ENCODE data around the gene MX2. TPM values are rescaled to one million over a fixed set of nuclear protein-coding genes. Genes with fewer than 3 reads are reported as not detected.
"Not testable (repeated sequence)": the region's sequence is repeated elsewhere in the genome, so short reads cannot be mapped to it uniquely, and the experiment has no call there.

Gene MX2
- total RNA-seq (1 to 10 TPM; 2.6 to 4.7 TPM), polyA plus RNA-seq (1 to 10 TPM in 1 of 2 donors, under 1 TPM in 1; 0.69 to 1.9 TPM)

- DNase-seq (ENCODE audit: low spot score) = no peak
- Histone ChIP-seq H3K27ac (ENCODE audit: low read depth in 1 of 2, low read length in 2 of 2) (peak within 1 kb of the TSS; percentile 69 to 72), H3K36me3 (ENCODE audit: control insufficient read depth in 4 of 4, insufficient read depth in 3 of 4, low read depth in 1 of 4, low read length in 3 of 4) (no peaks in the 10 kb centered on the region), H3K4me3 (ENCODE audit: low read depth in 1 of 3, low read length in 3 of 3) (peak within 1 kb of the TSS in 2 of 3 donors; percentile 2 to 31), H3K27me3 (ENCODE audit: control insufficient read depth in 4 of 4, insufficient read depth in 4 of 4, low read length in 3 of 4) (no peaks in the 10 kb centered on the region), H3K9ac (ENCODE audit: low read depth in 1 of 2, low read length in 2 of 2) (peak within 1 kb of the TSS in 1 of 2 donors; percentile 58), H3K9me3 (ENCODE audit: control insufficient read depth in 4 of 4, low read length in 3 of 4) (no peaks in the 10 kb centered on the region), H3K4me1 (ENCODE audit: control insufficient read depth in 4 of 4, insufficient read depth in 4 of 4, low read length in 3 of 4) (peaks cover 0 to 4% (median 0%) of the 10 kb centered on the region in 4 donors)
- TF ChIP-seq CTCF (IDR thresholded peaks at IDR 0.05; ENCODE audit: low read depth, low read length, missing input control) (no peak), TAF1 (conservative IDR thresholded peaks at IDR 0.05) (no peak), GABPA (IDR thresholded peaks at IDR 0.05 in 1 of 2, conservative IDR thresholded peaks at IDR 0.05 in 1 of 2) (no peak), NR2F2 (IDR thresholded peaks at IDR 0.05) (no peak), FOXA2 (IDR thresholded peaks at IDR 0.05) (no peak), JUND (IDR thresholded peaks at IDR 0.05) (peak in 1 of 2 donors; percentile 51), RXRA (IDR thresholded peaks at IDR 0.05) (no peak), ATF3 (IDR thresholded peaks at IDR 0.05) (no peak), YY1 (IDR thresholded peaks at IDR 0.05) (peak; percentile 22), HNF4A (conservative IDR thresholded peaks at IDR 0.05) (no peak), REST (IDR thresholded peaks at IDR 0.05) (no peak)
- 50% methylated on average over 24 of the region's 24 CpGs for WGBS
Observed at GRCh38 chr21:41361786-41362604, at the start of gene MX2. Gene MX2, plus strand, starts transcription at chr21:41362027. Its CDS starts 14,880 bp downstream, at chr21:41376907.

GRCh38 chr21:41313285-41314164 is 48.3 kb upstream of the MX2 start:
- DNase-seq (ENCODE audit: low spot score); H3K9ac ChIP-seq (ENCODE audit: low read depth in 1 of 2, low read length in 2 of 2); H3K4me3 ChIP-seq (ENCODE audit: low read depth in 1 of 3, low read length in 3 of 3); H3K36me3 ChIP-seq (ENCODE audit: control insufficient read depth in 4 of 4, insufficient read depth in 3 of 4, low read depth in 1 of 4, low read length in 3 of 4); H3K9me3 ChIP-seq (ENCODE audit: control insufficient read depth in 4 of 4, low read length in 3 of 4); H3K4me1 ChIP-seq (ENCODE audit: control insufficient read depth in 4 of 4, insufficient read depth in 4 of 4, low read length in 3 of 4); H3K27ac ChIP-seq (ENCODE audit: low read depth in 1 of 2, low read length in 2 of 2): not testable (repeated sequence)
- 96% methylated on average over 5 of the region's 8 CpGs for WGBS
- H3K27me3 ChIP-seq (ENCODE audit: control insufficient read depth in 4 of 4, insufficient read depth in 4 of 4, low read length in 3 of 4) = peaks cover 0 to 13% (median 1%) of the 10 kb centered on the region in 4 donors
